ENCODE data around the gene FLNB. TPM values are rescaled to one million over a fixed set of nuclear protein-coding genes. Genes with fewer than 3 reads are reported as not detected.
A peak's percentile ranks its signal among the peaks of the same experiment; 100 is the strongest.

FLNB gene
- total RNA-seq, 1 donor from 2014 or later: 521 TPM

DNA sequence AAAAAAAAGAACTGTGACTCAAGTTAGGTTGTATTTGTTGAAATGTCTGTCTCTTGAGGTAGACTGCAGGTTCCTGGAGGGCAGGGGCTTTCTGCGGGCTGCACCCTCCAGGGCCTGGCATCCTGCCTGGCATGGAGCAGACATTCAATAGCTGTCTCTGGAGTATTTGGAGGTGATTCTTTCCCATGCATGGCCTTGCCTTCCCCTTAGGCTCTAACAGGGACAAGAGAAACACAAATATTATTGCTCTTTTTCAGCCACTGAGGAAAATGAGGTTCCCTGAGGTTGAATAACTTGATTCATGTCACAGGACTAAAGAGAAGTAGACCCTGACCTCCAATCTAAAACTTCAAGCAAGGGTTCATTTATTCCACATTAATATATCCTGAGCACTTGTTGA is 18.6 kb upstream of the FLNB start:
- Histone ChIP-seq H3K9ac (ENCODE audit: low read length) (no peak overlapping the region), H3K4me1 (ENCODE audit: insufficient read depth, low read length) (no peaks in the 10 kb centered on the region), H4K20me1 (ENCODE audit: insufficient read depth, low read length) (no peaks in the 10 kb centered on the region), H3K9me3 (ENCODE audit: insufficient read depth, low read depth, low read length) (no peaks in the 10 kb centered on the region), H3K79me2 (ENCODE audit: insufficient read depth, low read length) (no peaks in the 10 kb centered on the region), H3K4me2 (ENCODE audit: low read length) (no peak overlapping the region), H2AFZ (ENCODE audit: low read depth, low read length) (no peak overlapping the region), H3K27me3 (ENCODE audit: insufficient read depth, low read length) (no peaks in the 10 kb centered on the region), H3K4me3 (ENCODE audit: insufficient read depth, low read depth, low read length) (no peak overlapping the region), H3K27ac (ENCODE audit: low read depth, low read length) (no peak overlapping the region), H3K36me3 (ENCODE audit: insufficient read depth, low read length) (no peaks in the 10 kb centered on the region)
- H3K27ac Mint-ChIP-seq (ENCODE audit: unreplicated experiment): no peak overlapping the region
- no peak overlapping the region for H3K4me3 Mint-ChIP-seq (ENCODE audit: unreplicated experiment)
- DNase-seq (ENCODE audit: low read depth): no peak
- H3K9me3 Mint-ChIP-seq (ENCODE audit: unreplicated experiment): no peaks in the 10 kb centered on the region
- FAIRE-seq: no peak
- H3K4me1 Mint-ChIP-seq (ENCODE audit: low read depth, unreplicated experiment): peaks cover 5% of the 10 kb centered on the region
- no peaks in the 10 kb centered on the region for H3K36me3 Mint-ChIP-seq (ENCODE audit: low read depth, unreplicated experiment)
- peaks cover 2% of the 10 kb centered on the region for H3K27me3 Mint-ChIP-seq (ENCODE audit: low read depth, unreplicated experiment)
- no peak for TF ChIP-seq EZH2 (IDR thresholded peaks at IDR 0.05; ENCODE audit: insufficient read depth, low read length)
- TF ChIP-seq, protein P1, sequence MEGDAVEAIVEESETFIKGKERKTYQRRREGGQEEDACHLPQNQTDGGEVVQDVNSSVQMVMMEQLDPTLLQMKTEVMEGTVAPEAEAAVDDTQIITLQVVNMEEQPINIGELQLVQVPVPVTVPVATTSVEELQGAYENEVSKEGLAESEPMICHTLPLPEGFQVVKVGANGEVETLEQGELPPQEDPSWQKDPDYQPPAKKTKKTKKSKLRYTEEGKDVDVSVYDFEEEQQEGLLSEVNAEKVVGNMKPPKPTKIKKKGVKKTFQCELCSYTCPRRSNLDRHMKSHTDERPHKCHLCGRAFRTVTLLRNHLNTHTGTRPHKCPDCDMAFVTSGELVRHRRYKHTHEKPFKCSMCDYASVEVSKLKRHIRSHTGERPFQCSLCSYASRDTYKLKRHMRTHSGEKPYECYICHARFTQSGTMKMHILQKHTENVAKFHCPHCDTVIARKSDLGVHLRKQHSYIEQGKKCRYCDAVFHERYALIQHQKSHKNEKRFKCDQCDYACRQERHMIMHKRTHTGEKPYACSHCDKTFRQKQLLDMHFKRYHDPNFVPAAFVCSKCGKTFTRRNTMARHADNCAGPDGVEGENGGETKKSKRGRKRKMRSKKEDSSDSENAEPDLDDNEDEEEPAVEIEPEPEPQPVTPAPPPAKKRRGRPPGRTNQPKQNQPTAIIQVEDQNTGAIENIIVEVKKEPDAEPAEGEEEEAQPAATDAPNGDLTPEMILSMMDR (IDR thresholded peaks at IDR 0.05; ENCODE audit: insufficient read depth, low read depth, low read length): no peak

DNA sequence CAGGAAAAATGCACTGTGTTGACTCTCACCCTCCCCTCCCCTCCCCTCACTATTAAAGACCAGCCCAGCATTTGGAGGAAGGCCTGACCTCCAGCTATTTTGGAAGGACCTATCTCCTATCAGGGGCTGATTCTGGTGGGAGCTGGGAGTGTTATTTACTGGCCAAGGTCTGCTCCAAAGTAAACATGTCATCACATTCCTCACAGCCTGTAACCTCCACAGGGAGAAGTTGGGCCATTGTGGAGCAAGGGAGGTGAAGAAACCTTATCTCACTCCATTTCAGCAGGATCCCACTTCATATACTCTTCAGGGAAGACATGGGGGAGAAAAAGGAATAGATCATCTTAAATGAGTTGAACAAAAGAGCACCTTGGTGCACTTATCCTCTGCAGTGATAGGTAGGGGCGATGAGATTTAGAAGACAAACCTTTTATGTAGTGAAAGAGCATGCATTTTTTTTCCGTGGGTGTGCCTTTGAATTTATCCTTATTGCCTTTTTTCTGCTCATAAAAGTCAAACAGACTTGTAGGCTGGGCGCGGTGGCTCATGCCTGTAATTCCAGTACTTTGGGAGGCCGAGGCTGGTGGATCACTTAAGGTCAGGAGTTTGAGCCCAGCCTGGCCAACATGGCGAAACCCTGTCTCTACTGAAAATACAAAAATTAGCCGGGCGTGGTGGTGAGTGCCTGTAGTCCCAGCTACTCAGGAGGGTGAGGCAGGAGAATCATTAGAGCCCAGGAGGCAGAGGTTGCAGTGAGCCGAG is 15.6 kb upstream of the FLNB start:
- FAIRE-seq (no peak), DNase-seq (ENCODE audit: low read depth) (no peak)
- H3K27me3 Mint-ChIP-seq (ENCODE audit: low read depth, unreplicated experiment): peaks cover 2% of the 10 kb centered on the region
- peak overlapping the region; percentile 43 for H3K4me3 Mint-ChIP-seq (ENCODE audit: unreplicated experiment)
- peaks cover 5% of the 10 kb centered on the region for H3K4me1 Mint-ChIP-seq (ENCODE audit: low read depth, unreplicated experiment)
- no peaks in the 10 kb centered on the region for H3K9me3 Mint-ChIP-seq (ENCODE audit: unreplicated experiment)
- Histone ChIP-seq H3K4me3 (ENCODE audit: insufficient read depth, low read depth, low read length) (no peak overlapping the region), H3K9me3 (ENCODE audit: insufficient read depth, low read depth, low read length) (no peaks in the 10 kb centered on the region), H3K36me3 (ENCODE audit: insufficient read depth, low read length) (no peaks in the 10 kb centered on the region), H2AFZ (ENCODE audit: low read depth, low read length) (no peak overlapping the region), H3K4me1 (ENCODE audit: insufficient read depth, low read length) (no peaks in the 10 kb centered on the region), H3K27me3 (ENCODE audit: insufficient read depth, low read length) (no peaks in the 10 kb centered on the region), H3K27ac (ENCODE audit: low read depth, low read length) (no peak overlapping the region), H3K9ac (ENCODE audit: low read length) (no peak overlapping the region), H3K79me2 (ENCODE audit: insufficient read depth, low read length) (no peaks in the 10 kb centered on the region), H3K4me2 (ENCODE audit: low read length) (no peak overlapping the region), H4K20me1 (ENCODE audit: insufficient read depth, low read length) (no peaks in the 10 kb centered on the region)
- no peak overlapping the region for H3K27ac Mint-ChIP-seq (ENCODE audit: unreplicated experiment)
- H3K36me3 Mint-ChIP-seq (ENCODE audit: low read depth, unreplicated experiment): no peaks in the 10 kb centered on the region
- no peak for TF ChIP-seq EZH2 (IDR thresholded peaks at IDR 0.05; ENCODE audit: insufficient read depth, low read length)

GRCh38 chr3:57998366-57999283 is 9.6 kb upstream of the FLNB start:
- DNase-seq (ENCODE audit: low read depth) (peak; percentile 82), FAIRE-seq (no peak)
- H3K4me3 ChIP-seq (ENCODE audit: insufficient read depth, low read depth, low read length): no peak overlapping the region
- H3K36me3 ChIP-seq (ENCODE audit: insufficient read depth, low read length): no peaks in the 10 kb centered on the region
- peak overlapping the region; percentile 52 for H3K9ac ChIP-seq (ENCODE audit: low read length)
- Mint-ChIP-seq H3K27ac (ENCODE audit: unreplicated experiment) (peak overlapping the region; percentile 75), H3K27me3 (ENCODE audit: low read depth, unreplicated experiment) (no peaks in the 10 kb centered on the region), H3K9me3 (ENCODE audit: unreplicated experiment) (no peaks in the 10 kb centered on the region), H3K4me3 (ENCODE audit: unreplicated experiment) (peak overlapping the region; percentile 40), H3K4me1 (ENCODE audit: low read depth, unreplicated experiment) (peaks cover 15% of the 10 kb centered on the region), H3K36me3 (ENCODE audit: low read depth, unreplicated experiment) (no peaks in the 10 kb centered on the region)
- TF ChIP-seq, protein P1 (IDR thresholded peaks at IDR 0.05; ENCODE audit: insufficient read depth, low read depth, low read length): no peak
- no peak for TF ChIP-seq EZH2 (IDR thresholded peaks at IDR 0.05; ENCODE audit: insufficient read depth, low read length)
- no peaks in the 10 kb centered on the region for H4K20me1 ChIP-seq (ENCODE audit: insufficient read depth, low read length)
- H3K79me2 ChIP-seq (ENCODE audit: insufficient read depth, low read length): no peaks in the 10 kb centered on the region
- peaks cover 17% of the 10 kb centered on the region for H3K4me1 ChIP-seq (ENCODE audit: insufficient read depth, low read length)
- H3K27me3 ChIP-seq (ENCODE audit: insufficient read depth, low read length): no peaks in the 10 kb centered on the region
- peak overlapping the region; percentile 65 for H3K27ac ChIP-seq (ENCODE audit: low read depth, low read length)
- no peak overlapping the region for H2AFZ ChIP-seq (ENCODE audit: low read depth, low read length)
- H3K4me2 ChIP-seq (ENCODE audit: low read length): peak overlapping the region; percentile 62
- H3K9me3 ChIP-seq (ENCODE audit: insufficient read depth, low read depth, low read length): no peaks in the 10 kb centered on the region
